Measurements from ENCODE around the gene CDH5.

DNA sequence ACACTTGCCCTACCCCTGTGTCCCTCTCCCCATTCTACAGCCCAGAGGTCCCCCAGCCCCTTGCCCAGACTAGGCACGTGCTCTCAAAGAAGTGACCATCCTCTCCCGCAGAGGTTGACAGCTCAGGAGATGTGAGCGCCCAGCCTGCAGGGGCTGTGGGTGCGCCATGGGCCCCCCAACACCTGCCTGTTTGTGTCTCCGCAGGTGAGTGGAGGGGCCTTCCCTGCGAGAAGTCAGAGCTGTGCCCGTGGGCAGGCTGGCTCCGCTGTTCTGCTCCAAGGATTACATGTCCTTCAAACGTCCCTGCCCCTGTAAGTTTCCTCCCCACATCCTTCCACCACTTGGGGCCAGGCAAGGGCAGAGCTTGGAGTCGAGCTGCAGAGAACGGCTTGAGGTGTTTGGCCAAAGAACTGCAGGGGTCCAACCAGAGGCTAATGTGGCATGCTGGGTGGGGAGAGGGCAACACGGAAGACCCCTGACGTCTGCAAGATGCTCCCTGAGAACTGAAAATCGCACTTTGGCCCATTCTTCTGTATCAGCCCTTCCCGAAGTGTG, 71.0 kb downstream of the CDH5 start:
- TF ChIP-seq, protein P1, sequence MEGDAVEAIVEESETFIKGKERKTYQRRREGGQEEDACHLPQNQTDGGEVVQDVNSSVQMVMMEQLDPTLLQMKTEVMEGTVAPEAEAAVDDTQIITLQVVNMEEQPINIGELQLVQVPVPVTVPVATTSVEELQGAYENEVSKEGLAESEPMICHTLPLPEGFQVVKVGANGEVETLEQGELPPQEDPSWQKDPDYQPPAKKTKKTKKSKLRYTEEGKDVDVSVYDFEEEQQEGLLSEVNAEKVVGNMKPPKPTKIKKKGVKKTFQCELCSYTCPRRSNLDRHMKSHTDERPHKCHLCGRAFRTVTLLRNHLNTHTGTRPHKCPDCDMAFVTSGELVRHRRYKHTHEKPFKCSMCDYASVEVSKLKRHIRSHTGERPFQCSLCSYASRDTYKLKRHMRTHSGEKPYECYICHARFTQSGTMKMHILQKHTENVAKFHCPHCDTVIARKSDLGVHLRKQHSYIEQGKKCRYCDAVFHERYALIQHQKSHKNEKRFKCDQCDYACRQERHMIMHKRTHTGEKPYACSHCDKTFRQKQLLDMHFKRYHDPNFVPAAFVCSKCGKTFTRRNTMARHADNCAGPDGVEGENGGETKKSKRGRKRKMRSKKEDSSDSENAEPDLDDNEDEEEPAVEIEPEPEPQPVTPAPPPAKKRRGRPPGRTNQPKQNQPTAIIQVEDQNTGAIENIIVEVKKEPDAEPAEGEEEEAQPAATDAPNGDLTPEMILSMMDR (IDR thresholded peaks at IDR 0.05) = no peak
- TF ChIP-seq POLR2A (IDR thresholded peaks at IDR 0.05) = no peak

All from body of pancreas (tissue), 4 donors.